Measurements from ENCODE around the gene RSPRY1. TPM values are rescaled to one million over a fixed set of nuclear protein-coding genes. Genes with fewer than 3 reads are reported as not detected.

The RSPRY1 gene
- total RNA-seq, 3 donors from 2014 or later = 40.6 to 44.1 (median 42.0) TPM

DNA sequence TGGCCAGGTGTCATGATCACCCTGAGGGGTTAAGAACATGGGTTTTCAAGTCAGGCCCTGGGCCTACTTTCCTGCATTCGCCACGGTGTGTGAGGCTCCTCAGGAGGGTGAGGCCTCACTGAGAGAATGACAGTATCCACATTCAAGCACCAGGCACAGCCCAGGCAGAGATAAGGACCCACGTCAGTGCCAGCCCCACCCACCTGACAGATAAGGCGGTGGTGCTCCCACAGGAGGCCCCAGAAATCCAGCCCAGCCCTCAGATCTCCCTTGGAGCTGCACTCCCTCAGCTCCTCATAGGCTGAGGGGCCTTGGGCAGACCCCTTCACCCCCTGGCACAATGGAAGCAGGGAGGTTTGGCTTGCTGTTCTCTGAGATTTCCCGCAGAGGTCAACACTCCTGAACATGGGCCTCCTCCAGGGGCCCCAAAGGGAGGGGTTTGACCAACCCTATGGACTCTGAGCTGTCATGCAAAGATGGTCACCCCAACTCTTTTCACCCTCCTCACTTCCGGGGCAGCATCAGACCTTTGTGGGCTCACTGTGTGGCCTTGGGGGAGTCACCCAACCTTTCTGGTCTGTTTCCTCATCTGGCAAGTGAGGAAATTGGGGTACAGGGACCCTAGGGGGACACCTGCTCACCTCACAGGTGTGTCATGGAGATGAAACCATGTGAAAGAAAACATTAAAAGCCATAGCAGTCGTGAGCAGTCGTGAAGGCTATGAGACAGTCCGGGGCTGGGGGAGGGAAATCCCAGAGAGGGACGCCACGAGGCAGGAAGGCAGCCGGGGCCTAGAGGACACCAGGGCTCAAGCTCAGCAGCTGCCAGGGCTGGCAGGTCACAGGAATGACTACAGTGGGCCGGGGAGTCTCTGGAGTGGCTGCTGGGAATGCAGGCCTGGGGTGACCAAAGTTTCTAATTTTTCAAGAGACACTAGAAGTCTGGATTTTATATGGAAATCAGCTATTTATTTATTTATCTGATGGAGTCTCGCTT is 83.0 kb downstream of the RSPRY1 start:
- Histone ChIP-seq H3K4me3 (no peak overlapping the region), H3K36me3 (ENCODE audit: low read depth) (no peaks in the 10 kb centered on the region), H3K4me1 (ENCODE audit: low read depth) (peaks cover 17% of the 10 kb centered on the region), H3K9me3 (no peaks in the 10 kb centered on the region)
- ATAC-seq = peak; percentile 82
- peak; percentile 85 to 91 (median 86) for DNase-seq
- intact Hi-C loops (cut with DNase I, micrococcal nuclease) = no loop called here
- TF ChIP-seq, protein P1, sequence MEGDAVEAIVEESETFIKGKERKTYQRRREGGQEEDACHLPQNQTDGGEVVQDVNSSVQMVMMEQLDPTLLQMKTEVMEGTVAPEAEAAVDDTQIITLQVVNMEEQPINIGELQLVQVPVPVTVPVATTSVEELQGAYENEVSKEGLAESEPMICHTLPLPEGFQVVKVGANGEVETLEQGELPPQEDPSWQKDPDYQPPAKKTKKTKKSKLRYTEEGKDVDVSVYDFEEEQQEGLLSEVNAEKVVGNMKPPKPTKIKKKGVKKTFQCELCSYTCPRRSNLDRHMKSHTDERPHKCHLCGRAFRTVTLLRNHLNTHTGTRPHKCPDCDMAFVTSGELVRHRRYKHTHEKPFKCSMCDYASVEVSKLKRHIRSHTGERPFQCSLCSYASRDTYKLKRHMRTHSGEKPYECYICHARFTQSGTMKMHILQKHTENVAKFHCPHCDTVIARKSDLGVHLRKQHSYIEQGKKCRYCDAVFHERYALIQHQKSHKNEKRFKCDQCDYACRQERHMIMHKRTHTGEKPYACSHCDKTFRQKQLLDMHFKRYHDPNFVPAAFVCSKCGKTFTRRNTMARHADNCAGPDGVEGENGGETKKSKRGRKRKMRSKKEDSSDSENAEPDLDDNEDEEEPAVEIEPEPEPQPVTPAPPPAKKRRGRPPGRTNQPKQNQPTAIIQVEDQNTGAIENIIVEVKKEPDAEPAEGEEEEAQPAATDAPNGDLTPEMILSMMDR (IDR thresholded peaks at IDR 0.05) = no peak

DNA sequence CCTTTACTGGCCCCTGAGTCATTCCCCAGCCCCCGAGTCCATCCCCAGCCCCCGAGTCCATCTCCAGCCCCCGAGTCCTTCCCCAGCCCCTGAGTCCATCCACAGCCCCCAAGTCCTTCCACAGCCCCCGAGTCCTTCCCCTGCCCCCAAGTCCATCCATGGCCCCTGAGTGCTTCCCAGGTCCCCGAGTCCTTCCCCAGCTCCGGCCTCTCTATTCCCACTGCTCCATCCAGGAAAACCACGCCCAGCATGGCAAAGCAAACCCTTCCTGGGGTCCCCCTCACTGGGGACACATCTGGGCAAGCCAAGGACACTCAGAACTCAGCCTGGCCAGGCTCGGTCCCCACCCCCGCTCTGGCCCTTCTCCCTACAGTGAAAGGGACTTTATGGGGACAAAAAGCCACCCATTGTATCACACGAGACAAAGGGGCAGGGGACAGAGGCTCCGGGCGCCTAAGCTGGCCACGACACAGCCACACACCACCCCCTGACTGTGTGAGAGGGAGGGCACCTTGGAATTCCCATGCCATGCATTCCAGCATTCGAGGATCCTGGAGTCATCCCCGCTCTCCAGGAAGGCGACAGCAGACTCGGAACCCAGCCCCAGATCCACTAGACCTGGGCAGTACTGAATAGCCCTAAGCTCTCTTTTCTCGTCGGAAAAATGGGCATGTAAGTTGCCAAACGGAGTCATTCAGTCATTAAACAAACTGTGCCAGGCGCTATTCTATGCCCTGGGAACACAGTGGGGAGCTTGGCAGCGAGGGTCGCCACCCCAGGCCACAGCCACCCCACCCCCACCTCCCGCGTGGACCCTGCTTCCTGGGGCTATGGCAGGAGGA is 84.3 kb downstream of the RSPRY1 start:
- Histone ChIP-seq H3K4me3 (no peak overlapping the region), H3K36me3 (ENCODE audit: low read depth) (no peaks in the 10 kb centered on the region), H3K9me3 (no peaks in the 10 kb centered on the region), H3K4me1 (ENCODE audit: low read depth) (peaks cover 13% of the 10 kb centered on the region)
- intact Hi-C loops (cut with DNase I, micrococcal nuclease) = no loop called here
- ATAC-seq (no peak), DNase-seq (peak in 1 of 3 donors; percentile 43)
- TF ChIP-seq, protein P1 (IDR thresholded peaks at IDR 0.05) = no peak

DNA sequence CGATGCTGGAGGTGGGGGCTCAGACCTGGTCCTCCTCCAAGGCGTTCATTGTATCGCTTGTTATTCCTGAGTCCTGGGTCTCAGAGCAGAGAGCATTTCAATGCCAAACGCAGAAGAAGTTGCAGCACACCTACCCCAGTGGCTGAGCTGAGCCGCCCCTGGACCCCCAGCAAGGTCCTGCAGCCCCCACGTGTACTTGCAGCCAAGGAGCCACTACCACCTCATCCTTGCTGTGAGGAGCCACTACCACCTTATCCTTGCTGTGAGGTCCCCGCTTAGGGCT is 84.9 kb downstream of the RSPRY1 start:
- H3K36me3 ChIP-seq (ENCODE audit: low read depth) = no peaks in the 10 kb centered on the region
- H3K4me3 ChIP-seq = no peak overlapping the region
- ATAC-seq (no peak), DNase-seq (peak in 1 of 3 donors; percentile 23)
- intact Hi-C loops (cut with DNase I, micrococcal nuclease) = no loop called here
- peaks cover 7% of the 10 kb centered on the region for H3K4me1 ChIP-seq (ENCODE audit: low read depth)
- no peaks in the 10 kb centered on the region for H3K9me3 ChIP-seq
- TF ChIP-seq, protein P1 (IDR thresholded peaks at IDR 0.05) = no peak

DNA sequence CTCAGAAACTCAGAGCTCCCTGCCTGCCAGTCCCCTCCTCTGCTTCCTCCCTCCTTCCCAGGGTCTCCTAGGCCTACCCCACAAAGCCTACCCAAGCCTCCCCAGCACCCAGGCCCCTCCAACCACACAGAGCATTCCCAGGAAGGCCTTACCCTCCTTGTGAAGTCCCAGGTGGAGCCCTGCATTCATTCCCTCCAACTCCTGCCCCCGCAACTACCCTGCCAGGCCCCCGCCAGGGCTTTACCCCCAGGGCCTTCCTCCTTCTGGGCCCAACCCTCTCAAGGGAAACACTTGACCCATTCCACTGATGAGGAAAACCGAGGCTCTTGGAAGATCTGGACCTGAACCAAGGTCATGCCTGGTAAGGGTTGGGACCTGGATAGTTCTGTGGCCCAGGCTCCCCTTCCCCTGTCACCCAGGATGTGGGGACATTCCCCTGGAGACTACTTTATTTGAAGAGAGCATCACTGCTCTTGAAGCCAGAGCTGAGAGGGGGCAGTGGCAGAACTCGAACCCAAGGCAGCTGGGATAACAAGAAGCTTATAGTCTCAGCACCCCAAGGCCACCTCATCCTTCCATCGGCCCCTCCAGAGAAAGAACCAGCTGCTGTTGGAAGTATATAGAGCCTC is 85.9 kb downstream of the RSPRY1 start:
- DNase-seq = peak in 1 of 3 donors; percentile 28
- intact Hi-C loops (cut with DNase I, micrococcal nuclease) = no loop called here
- no peak for ATAC-seq
- Histone ChIP-seq H3K9me3 (no peaks in the 10 kb centered on the region), H3K4me1 (ENCODE audit: low read depth) (peaks cover 3% of the 10 kb centered on the region), H3K4me3 (no peak overlapping the region), H3K36me3 (ENCODE audit: low read depth) (no peaks in the 10 kb centered on the region)
- TF ChIP-seq, protein P1 (IDR thresholded peaks at IDR 0.05) = no peak

DNA sequence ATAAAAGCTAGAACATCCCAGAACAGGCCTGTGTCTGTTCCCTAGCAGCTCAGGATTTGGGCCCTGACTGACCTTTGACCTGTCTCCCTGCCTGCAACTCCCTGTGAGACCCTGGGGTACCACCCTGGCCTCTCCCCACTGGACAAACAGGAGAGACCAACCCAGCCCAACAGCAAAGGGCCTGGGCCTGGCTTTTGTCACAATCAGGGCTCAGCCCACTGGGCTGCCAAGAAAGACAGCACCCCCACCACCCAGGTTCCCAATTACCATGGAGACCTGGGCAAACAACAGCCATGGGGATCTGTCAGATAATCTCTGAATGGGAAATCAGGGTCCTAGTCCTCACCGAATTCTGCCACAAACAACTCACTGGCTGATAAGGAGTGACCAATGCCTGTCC is 87.2 kb downstream of the RSPRY1 start:
- no peak for ATAC-seq
- peak in 1 of 3 donors; percentile 38 for DNase-seq
- TF ChIP-seq, protein P1 (IDR thresholded peaks at IDR 0.05) = no peak

More for the DNA sequence above, 87.2 kb downstream of the RSPRY1 start:
- Histone ChIP-seq H3K4me3 (no peak overlapping the region), H3K36me3 (ENCODE audit: low read depth) (no peaks in the 10 kb centered on the region), H3K4me1 (ENCODE audit: low read depth) (peaks cover 13% of the 10 kb centered on the region), H3K9me3 (no peaks in the 10 kb centered on the region)
- intact Hi-C loops (cut with DNase I, micrococcal nuclease) = no loop called here

All from mucosa of descending colon (tissue), 3 donors.